ENCODE data around the gene RHO. TPM values are rescaled to one million over a fixed set of nuclear protein-coding genes. Genes with fewer than 3 reads are reported as not detected.

Gene RHO
- total and polyA plus RNA-seq, 10 of the 15 experiments (the other 5 are each of a cell fraction or from before 2014, with no cell fraction given): not detected

GRCh38 chr3:129553171-129553570 is 24.7 kb downstream of the RHO start (continued):
- no peak for TF ChIP-seq ZBTB40 (IDR thresholded peaks at IDR 0.05; ENCODE audit: borderline replicate concordance)
- no peak for TF ChIP-seq ZZZ3 (IDR thresholded peaks at IDR 0.05; ENCODE audit: control insufficient read depth, insufficient read length, low read depth)
- TF ChIP-seq ATF2 (IDR thresholded peaks at IDR 0.05; ENCODE audit: low read length): no peak
- no peak for TF ChIP-seq IRF3 (IDR thresholded peaks at IDR 0.05)
- TF ChIP-seq ZNF622 (IDR thresholded peaks at IDR 0.05): no peak
- no peak for TF ChIP-seq CBX3 (IDR thresholded peaks at IDR 0.05; ENCODE audit: borderline replicate concordance, low read depth)
- TF ChIP-seq TAF1 (IDR thresholded peaks at IDR 0.05; ENCODE audit: borderline replicate concordance, low read depth, low read length): no peak
- TF ChIP-seq ZNF274 (IDR thresholded peaks at IDR 0.05; ENCODE audit: insufficient read depth, insufficient read length): no peak
- TF ChIP-seq NKRF (conservative IDR thresholded peaks at IDR 0.05): no peak
- no peak for TF ChIP-seq HDAC6 (IDR thresholded peaks at IDR 0.05; ENCODE audit: unreplicated experiment)
- no peak for TF ChIP-seq BCL11A (IDR thresholded peaks at IDR 0.05; ENCODE audit: low read depth, low read length)
- no peak for TF ChIP-seq HCFC1 (IDR thresholded peaks at IDR 0.05; ENCODE audit: low read length)
- no peak for TF ChIP-seq SMAD1 (IDR thresholded peaks at IDR 0.05; ENCODE audit: low read depth, partially characterized antibody)
- TF ChIP-seq JUNB (IDR thresholded peaks at IDR 0.05): no peak

Data from GM12878 (cell line).